Endothelial cell of umbilical vein (primary cell): Measurements from ENCODE around the gene ANKAR. TPM values are rescaled to one million over a fixed set of nuclear protein-coding genes. Genes with fewer than 3 reads are reported as not detected.

ENCODE experiments used
- BruUV-seq: library from RNA; stranded (reverse); fragments of 400-500 nt; replicated peaks from 2 replicates; lab custom pipeline; 2021; lab: Mats Ljungman, UMichigan
- CTCF ChIA-PET: fragments of 300-600, 350-600 bp; sonication (Branson Sonifier 250); formaldehyde crosslinking; loops from one replicate; lab custom pipeline; 2021; ENCODE audit warnings: antibody characterized with exemption, inconsistent platforms; lab: Charles Lee
- POLR2A ChIA-PET: fragments of 300-600, 350-600 bp; sonication (Branson Sonifier 250); formaldehyde crosslinking; loops from one replicate; lab custom pipeline; 2021; ENCODE audit warnings: antibody characterized with exemption, inconsistent platforms; lab: Charles Lee
- DNase-seq: peaks from one replicate; pipeline ENCODE4 v3.0.0-alpha.2; 2011; ENCODE audit warnings: low read depth, low spot score
- FAIRE-seq: peaks from 2 replicates; lab custom pipeline; 2011; peaks lifted over from hg19 to GRCh38; lab: Jason Lieb, UNC
- H2AFZ ChIP-seq: 2 replicates; pipeline ENCODE4 v1.6.0; 2012; ENCODE audit warnings: low read depth, low read length, control low read depth, inconsistent platforms
- H3K27ac ChIP-seq: 2 replicates; pipeline ENCODE4 v1.5.1; 2011; ENCODE audit warnings: low read depth, mild to moderate bottlenecking, control low read depth, low read length, moderate library complexity; ENCODE audit not compliant: insufficient read depth
- H3K27me3 ChIP-seq, 2 experiments: 2 replicates each; pipeline versions ENCODE4 v1.6.0 to v1.6.1; 2011; ENCODE audit warnings: low read length in 2 of 2, mixed read lengths in 1 of 2; ENCODE audit not compliant: control insufficient read depth in 2 of 2, insufficient read depth in 2 of 2
- H3K36me3 ChIP-seq, 2 experiments: 2 replicates in 1 of 2; 3 replicates in 1 of 2; pipeline ENCODE4 v1.5.1; 2011; ENCODE audit warnings: low read length in 2 of 2, mild to moderate bottlenecking in 1 of 2, moderate library complexity in 1 of 2; ENCODE audit not compliant: control insufficient read depth in 2 of 2, insufficient read depth in 2 of 2; ENCODE audit errors: extremely low read depth in 1 of 2
- H3K4me1 ChIP-seq: 3 replicates; pipeline ENCODE4 v1.5.1; 2011; ENCODE audit warnings: mild to moderate bottlenecking, low read length; ENCODE audit not compliant: control insufficient read depth, insufficient read depth; ENCODE audit errors: extremely low read depth
- H3K4me2 ChIP-seq: 2 replicates; pipeline ENCODE4 v1.6.1; 2011; ENCODE audit warnings: low read length, control low read depth, mixed read lengths; ENCODE audit not compliant: insufficient read depth
- H3K4me3 ChIP-seq, 3 experiments: fragments of 200-600 bp in 1 of 3; sonication (generic), shearing (Covaris generic) in 1 of 3; replicated peaks in 1 of 3; 2 replicates each; pipeline ENCODE4 v1.5.1; 2011 to 2016; ENCODE audit warnings: control low read depth in 3 of 3, low read length in 3 of 3, mild to moderate bottlenecking in 2 of 3, inconsistent platforms in 1 of 3, low read depth in 1 of 3, moderate library complexity in 1 of 3; ENCODE audit not compliant: insufficient read depth in 1 of 3
- H3K79me2 ChIP-seq: 2 replicates; pipeline ENCODE4 v1.6.0; 2012; ENCODE audit warnings: low read length, inconsistent platforms; ENCODE audit not compliant: control insufficient read depth, insufficient read depth
- H3K9ac ChIP-seq: replicated peaks from 2 replicates; pipeline ENCODE3; 2011; ENCODE audit warnings: low read length, control low read depth; ENCODE audit not compliant: insufficient read depth; ENCODE audit errors: extremely low read depth
- H3K9me1 ChIP-seq: replicated peaks from 3 replicates; pipeline ENCODE4 v1.6.0; 2011; ENCODE audit warnings: mild to moderate bottlenecking, low read length; ENCODE audit not compliant: control insufficient read depth, insufficient read depth; ENCODE audit errors: extremely low read depth
- H3K9me3 ChIP-seq: replicated peaks from 2 replicates; pipeline ENCODE4 v1.5.1; 2012; ENCODE audit warnings: low read length, inconsistent platforms; ENCODE audit not compliant: control insufficient read depth, insufficient read depth
- H4K20me1 ChIP-seq: replicated peaks from 2 replicates; pipeline ENCODE3; 2011; ENCODE audit warnings: mild to moderate bottlenecking, low read length; ENCODE audit not compliant: control insufficient read depth, insufficient read depth; ENCODE audit errors: extremely low read depth
- CTCF ChIP-seq, 2 donors: IDR thresholded peaks; 1 replicate in 1 of 2; 2 replicates in 1 of 2; pipeline ENCODE4 v1.5.1; 2011; ENCODE audit warnings: low read length in 2 of 2, mild to moderate bottlenecking in 2 of 2, moderate library complexity in 2 of 2, control low read depth in 1 of 2, inconsistent platforms in 1 of 2, low read depth in 1 of 2; ENCODE audit not compliant: insufficient read depth in 1 of 2; ENCODE audit errors: extremely low read depth in 1 of 2
- EZH2 ChIP-seq: IDR thresholded peaks from 2 replicates; pipeline ENCODE4 v1.6.1; 2012; ENCODE audit warnings: borderline replicate concordance, low read depth, mild to moderate bottlenecking, moderate library complexity, low read length, inconsistent platforms; ENCODE audit not compliant: severe bottlenecking
- FOS ChIP-seq: IDR thresholded peaks from 2 replicates; pipeline ENCODE4 v1.6.1; 2011; ENCODE audit warnings: mild to moderate bottlenecking, low read length, moderate library complexity, borderline replicate concordance; ENCODE audit not compliant: insufficient read depth
- GATA2 ChIP-seq: IDR thresholded peaks from 2 replicates; pipeline ENCODE4 v1.7.0; 2011; ENCODE audit warnings: low read depth, mild to moderate bottlenecking, moderate library complexity, mixed read lengths, low read length; ENCODE audit not compliant: insufficient read length, insufficient read depth
- JUN ChIP-seq: IDR thresholded peaks from 2 replicates; pipeline ENCODE4 v1.6.1; 2011; ENCODE audit warnings: borderline replicate concordance, low read depth; ENCODE audit not compliant: insufficient read length, insufficient read depth
- MAX ChIP-seq: IDR thresholded peaks from 2 replicates; pipeline ENCODE4 v1.6.1; 2011; ENCODE audit not compliant: insufficient read depth, insufficient read length
- MYC ChIP-seq: IDR thresholded peaks from one replicate; pipeline ENCODE4 v1.6.1; 2011; ENCODE audit warnings: mild to moderate bottlenecking, low read depth, low read length
- POLR2A ChIP-seq: IDR thresholded peaks from 2 replicates; pipeline ENCODE4 v1.6.1; 2012; ENCODE audit warnings: low read depth, mild to moderate bottlenecking, control low read depth, low read length
- POLR2AphosphoS5 ChIP-seq: IDR thresholded peaks from 2 replicates; pipeline ENCODE4 v1.6.1; 2012; ENCODE audit warnings: low read depth, mild to moderate bottlenecking, control low read depth, low read length, moderate library complexity; ENCODE audit not compliant: insufficient read depth
- dilution Hi-C: fragments of 300-500 bp; cut with MboI; formaldehyde crosslinking; loops from one replicate; pipeline ENCODE4 v1.15.0; 2019; ENCODE audit warnings: low sequenced_read_pairs; ENCODE audit not compliant: extremely low pct_ligation_motif_present
- intact Hi-C: fragments of 100-400 bp; cut with micrococcal nuclease; formaldehyde crosslinking; loops from one replicate; pipeline ENCODE4 v1.10.0; 2022
- polyA plus RNA-seq, 4 experiments: library from polyadenylated mRNA; depleted of rRNA in 3 of 4; stranded (reverse) in 3 of 4; unstranded in 1 of 4; fragments of >200 nt; gene quantifications; 2 replicates each; pipeline versions ENCODE4 v1.2.1 to v1.2.3, GENCODE V29; 2011 to 2012; ENCODE audit warnings: missing spikeins in 1 of 4
- total RNA-seq: library from RNA; stranded (reverse); gene quantifications from 2 replicates; pipeline ENCODE4 v1.2.3, GENCODE V29; 2021

Gene ANKAR
- total and polyA plus RNA-seq, 2 donors (not counting 3 experiments of a cell fraction or from before 2014, with no cell fraction given): 1.3 to 4.3 TPM

GRCh38 chr2:189648846-189649509 lies 25.5 kb upstream of the ANKAR start:
- ChIA-PET POLR2A (no interaction called here), CTCF (interaction anchor here (1.0 kb wide), 1 partner anchor 12 kb away, joined by 4 read pairs; no protein-coding TSS in a partner anchor)
- H3K27me3 ChIP-seq: no peaks in the 10 kb centered on the region
- BruUV-seq: no TSS peak
- intact Hi-C loops (no loop called here), dilution Hi-C loops (no loop called here)
- no peak overlapping the region for H3K27ac ChIP-seq
- no peak for TF ChIP-seq EZH2
- TF ChIP-seq MAX: no peak
- no peak overlapping the region for H2AFZ ChIP-seq
- no peak overlapping the region for H3K9ac ChIP-seq
- no peaks in the 10 kb centered on the region for H3K9me1 ChIP-seq
- H3K4me1 ChIP-seq: no peaks in the 10 kb centered on the region
- H3K36me3 ChIP-seq: no peaks in the 10 kb centered on the region
- H3K79me2 ChIP-seq: no peaks in the 10 kb centered on the region
- DNase-seq (no peak), FAIRE-seq (no peak)
- no peaks in the 10 kb centered on the region for H4K20me1 ChIP-seq
- no peak overlapping the region for H3K4me3 ChIP-seq
- no peak overlapping the region for H3K4me2 ChIP-seq
- no peaks in the 10 kb centered on the region for H3K9me3 ChIP-seq

GRCh38 chr2:189651284-189651683 lies 23.2 kb upstream of the ANKAR start:
- Histone ChIP-seq H2AFZ (no peak overlapping the region), H4K20me1 (no peaks in the 10 kb centered on the region), H3K9me3 (no peaks in the 10 kb centered on the region), H3K4me2 (no peak overlapping the region), H3K79me2 (no peaks in the 10 kb centered on the region), H3K9ac (no peak overlapping the region), H3K9me1 (no peaks in the 10 kb centered on the region), H3K4me3 (no peak overlapping the region), H3K36me3 (no peaks in the 10 kb centered on the region), H3K27me3 (no peaks in the 10 kb centered on the region), H3K4me1 (no peaks in the 10 kb centered on the region), H3K27ac (no peak overlapping the region)
- intact Hi-C loops (no loop called here), dilution Hi-C loops (no loop called here)
- DNase-seq (no peak), FAIRE-seq (no peak)
- TF ChIP-seq FOS (no peak), MAX (no peak), POLR2A (no peak), JUN (no peak), GATA2 (no peak), MYC (no peak), POLR2AphosphoS5 (no peak), EZH2 (no peak), CTCF (IDR thresholded peaks at IDR 0.05; ENCODE audit: extremely low read depth in 1 of 2, insufficient read depth in 1 of 2, low read depth in 1 of 2, low read length in 2 of 2) (no peak)
- ChIA-PET CTCF (interaction anchor here (2.5 kb wide), 1 partner anchor 9 kb away, joined by 15 read pairs; no protein-coding TSS in a partner anchor), POLR2A (no interaction called here)
- no TSS peak for BruUV-seq
